ENCODE results near the gene FGFBP3. TPM values are rescaled to one million over a fixed set of nuclear protein-coding genes. Genes with fewer than 3 reads are reported as not detected.

FGFBP3 gene
- total and polyA plus RNA-seq, 2 of the 13 experiments (the other 11 are each of a cell fraction or from before 2014, with no cell fraction given) = 0.50 to 2.0 TPM

GRCh38 chr10:91923371-91924211, 14.3 kb upstream of the FGFBP3 start, which contains the start of gene BTAF1 (continued):
- no peak for TF ChIP-seq ZNF513 (CRISPR knock-in tag; conservative IDR thresholded peaks at IDR 0.05)
- TF ChIP-seq ARID5B (CRISPR knock-in tag; IDR thresholded peaks at IDR 0.05) = peak; percentile 53
- peak; percentile 88 for TF ChIP-seq KDM2A (CRISPR knock-in tag; IDR thresholded peaks at IDR 0.05; ENCODE audit: borderline replicate concordance, low read depth)
- TF ChIP-seq ZNF121 (CRISPR knock-in tag; IDR thresholded peaks at IDR 0.05) = 0 out of 2 replicates have a peak, but pooled peaks have one; percentile 31
- TF ChIP-seq SIN3A (IDR thresholded peaks at IDR 0.05; ENCODE audit: borderline replicate concordance, low read depth, low read length) = no peak
- no peak for TF ChIP-seq RORA (CRISPR knock-in tag; IDR thresholded peaks at IDR 0.05)
- peak; percentile 99 for TF ChIP-seq GABPB1 (CRISPR knock-in tag; IDR thresholded peaks at IDR 0.05)
- TF ChIP-seq, protein P1, sequence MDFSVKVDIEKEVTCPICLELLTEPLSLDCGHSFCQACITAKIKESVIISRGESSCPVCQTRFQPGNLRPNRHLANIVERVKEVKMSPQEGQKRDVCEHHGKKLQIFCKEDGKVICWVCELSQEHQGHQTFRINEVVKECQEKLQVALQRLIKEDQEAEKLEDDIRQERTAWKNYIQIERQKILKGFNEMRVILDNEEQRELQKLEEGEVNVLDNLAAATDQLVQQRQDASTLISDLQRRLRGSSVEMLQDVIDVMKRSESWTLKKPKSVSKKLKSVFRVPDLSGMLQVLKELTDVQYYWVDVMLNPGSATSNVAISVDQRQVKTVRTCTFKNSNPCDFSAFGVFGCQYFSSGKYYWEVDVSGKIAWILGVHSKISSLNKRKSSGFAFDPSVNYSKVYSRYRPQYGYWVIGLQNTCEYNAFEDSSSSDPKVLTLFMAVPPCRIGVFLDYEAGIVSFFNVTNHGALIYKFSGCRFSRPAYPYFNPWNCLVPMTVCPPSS (IDR thresholded peaks at IDR 0.05) = no peak
- peak; percentile 81 for TF ChIP-seq MED13 (CRISPR knock-in tag; IDR thresholded peaks at IDR 0.05)
- TF ChIP-seq, protein P2, sequence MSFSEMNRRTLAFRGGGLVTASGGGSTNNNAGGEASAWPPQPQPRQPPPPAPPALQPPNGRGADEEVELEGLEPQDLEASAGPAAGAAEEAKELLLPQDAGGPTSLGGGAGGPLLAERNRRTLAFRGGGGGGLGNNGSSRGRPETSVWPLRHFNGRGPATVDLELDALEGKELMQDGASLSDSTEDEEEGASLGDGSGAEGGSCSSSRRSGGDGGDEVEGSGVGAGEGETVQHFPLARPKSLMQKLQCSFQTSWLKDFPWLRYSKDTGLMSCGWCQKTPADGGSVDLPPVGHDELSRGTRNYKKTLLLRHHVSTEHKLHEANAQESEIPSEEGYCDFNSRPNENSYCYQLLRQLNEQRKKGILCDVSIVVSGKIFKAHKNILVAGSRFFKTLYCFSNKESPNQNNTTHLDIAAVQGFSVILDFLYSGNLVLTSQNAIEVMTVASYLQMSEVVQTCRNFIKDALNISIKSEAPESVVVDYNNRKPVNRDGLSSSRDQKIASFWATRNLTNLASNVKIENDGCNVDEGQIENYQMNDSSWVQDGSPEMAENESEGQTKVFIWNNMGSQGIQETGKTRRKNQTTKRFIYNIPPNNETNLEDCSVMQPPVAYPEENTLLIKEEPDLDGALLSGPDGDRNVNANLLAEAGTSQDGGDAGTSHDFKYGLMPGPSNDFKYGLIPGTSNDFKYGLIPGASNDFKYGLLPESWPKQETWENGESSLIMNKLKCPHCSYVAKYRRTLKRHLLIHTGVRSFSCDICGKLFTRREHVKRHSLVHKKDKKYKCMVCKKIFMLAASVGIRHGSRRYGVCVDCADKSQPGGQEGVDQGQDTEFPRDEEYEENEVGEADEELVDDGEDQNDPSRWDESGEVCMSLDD (CRISPR knock-in tag; IDR thresholded peaks at IDR 0.05; ENCODE audit: borderline replicate concordance) = 0 out of 2 replicates have a peak, but pooled peaks have one; percentile 69
- TF ChIP-seq ZNF205 (CRISPR knock-in tag; IDR thresholded peaks at IDR 0.05) = no peak; the same call in 1 of the 2 replicates
- TF ChIP-seq SP1 (IDR thresholded peaks at IDR 0.05) = no peak
- no peak for TF ChIP-seq SP1 (CRISPR knock-in tag; IDR thresholded peaks at IDR 0.05)
- TF ChIP-seq, protein P3, sequence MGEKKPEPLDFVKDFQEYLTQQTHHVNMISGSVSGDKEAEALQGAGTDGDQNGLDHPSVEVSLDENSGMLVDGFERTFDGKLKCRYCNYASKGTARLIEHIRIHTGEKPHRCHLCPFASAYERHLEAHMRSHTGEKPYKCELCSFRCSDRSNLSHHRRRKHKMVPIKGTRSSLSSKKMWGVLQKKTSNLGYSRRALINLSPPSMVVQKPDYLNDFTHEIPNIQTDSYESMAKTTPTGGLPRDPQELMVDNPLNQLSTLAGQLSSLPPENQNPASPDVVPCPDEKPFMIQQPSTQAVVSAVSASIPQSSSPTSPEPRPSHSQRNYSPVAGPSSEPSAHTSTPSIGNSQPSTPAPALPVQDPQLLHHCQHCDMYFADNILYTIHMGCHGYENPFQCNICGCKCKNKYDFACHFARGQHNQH (CRISPR knock-in tag; IDR thresholded peaks at IDR 0.05) = peak; percentile 89
- TF ChIP-seq POLR2AphosphoS5 (IDR thresholded peaks at IDR 0.05; ENCODE audit: low read depth, low read length) = peak; percentile 98
- no peak for TF ChIP-seq PPARG (CRISPR knock-in tag; conservative IDR thresholded peaks at IDR 0.05)

All from HepG2 (cell line).